Upper lobe of right lung (tissue), 1 donor: ENCODE data around the gene RFC5. TPM values are rescaled to one million over a fixed set of nuclear protein-coding genes. Genes with fewer than 3 reads are reported as not detected.

ENCODE experiments used
- ATAC-seq: fragments of 200-7000 bp; cut with Tn5 transposase; one replicate; pipeline ENCODE4 v1.9.1; 2020; ENCODE audit warnings: mild to moderate bottlenecking, moderate library complexity
- DNase-seq: peaks from one replicate; pipeline ENCODE4 v3.0.0-alpha.2; 2020
- H3K27ac ChIP-seq: fragments of 200-600 bp; one replicate; pipeline ENCODE4 v1.8.0; 2022
- H3K27me3 ChIP-seq: fragments of 200-600 bp; one replicate; pipeline ENCODE4 v1.8.0; 2022; ENCODE audit warnings: mild to moderate bottlenecking
- H3K36me3 ChIP-seq: fragments of 200-600 bp; one replicate; pipeline ENCODE4 v1.8.0; 2022
- H3K4me1 ChIP-seq: fragments of 200-600 bp; one replicate; pipeline ENCODE4 v1.8.0; 2022
- H3K4me3 ChIP-seq: fragments of 200-600 bp; one replicate; pipeline ENCODE4 v1.8.0; 2022; ENCODE audit warnings: mild to moderate bottlenecking
- H3K9me3 ChIP-seq: fragments of 200-600 bp; one replicate; pipeline ENCODE4 v1.8.0; 2022
- CTCF ChIP-seq: fragments of 200-600 bp; IDR thresholded peaks from one replicate; pipeline ENCODE4 v1.8.0; 2022; ENCODE audit warnings: antibody characterized with exemption
- intact Hi-C: fragments of 100-400 bp; cut with DNase I; formaldehyde crosslinking; loops from one replicate; pipeline ENCODE4 v1.11.0; 2022
- total RNA-seq: library from RNA; stranded (reverse); fragmentation: NEBNext Ultra II Directional; extraction: Animal tissue kit (Norgen Biotek cat#: 25700); gene quantifications from one replicate; pipeline ENCODE4 v1.2.1, GENCODE V29; 2021
- donor health status: DM: no; HTN: yes; CAD: no; lungs with severe emphysema.

Gene RFC5
- total RNA-seq, 1 donor from 2014 or later = 8.0 TPM

GRCh38 chr12:118063576-118064391, 47.3 kb downstream of the RFC5 start:
- Histone ChIP-seq H3K4me1 (peaks cover 32% of the 10 kb centered on the region), H3K9me3 (no peaks in the 10 kb centered on the region), H3K4me3 (no peak overlapping the region), H3K36me3 (no peaks in the 10 kb centered on the region), H3K27ac (peak overlapping the region; percentile 4), H3K27me3 (no peaks in the 10 kb centered on the region)
- no peak for ATAC-seq
- intact Hi-C loops = no loop called here
- DNase-seq = no peak
- no peak for TF ChIP-seq CTCF

GRCh38 chr12:118064608-118065007, 48.1 kb downstream of the RFC5 start:
- H3K36me3 ChIP-seq = no peaks in the 10 kb centered on the region
- no peaks in the 10 kb centered on the region for H3K27me3 ChIP-seq
- peak overlapping the region; percentile 49 for H3K27ac ChIP-seq
- DNase-seq (no peak), ATAC-seq (no peak)
- TF ChIP-seq CTCF = peak; percentile 20
- H3K4me3 ChIP-seq = no peak overlapping the region
- intact Hi-C loops = no loop called here
- peaks cover 25% of the 10 kb centered on the region for H3K4me1 ChIP-seq
- no peaks in the 10 kb centered on the region for H3K9me3 ChIP-seq

GRCh38 chr12:118065380-118065779, 48.9 kb downstream of the RFC5 start:
- ATAC-seq (no peak), DNase-seq (no peak)
- no peaks in the 10 kb centered on the region for H3K9me3 ChIP-seq
- H3K4me3 ChIP-seq = no peak overlapping the region
- peaks cover 20% of the 10 kb centered on the region for H3K4me1 ChIP-seq
- intact Hi-C loops = no loop called here
- peak overlapping the region; percentile 49 for H3K27ac ChIP-seq
- peaks cover under 1% of the 10 kb centered on the region for H3K36me3 ChIP-seq
- no peaks in the 10 kb centered on the region for H3K27me3 ChIP-seq
- no peak for TF ChIP-seq CTCF

- no peak for TF ChIP-seq CTCF
- H3K4me3 ChIP-seq = no peak overlapping the region
- H3K36me3 ChIP-seq = peaks cover 5% of the 10 kb centered on the region
- H3K9me3 ChIP-seq = no peaks in the 10 kb centered on the region
- ATAC-seq = no peak
- intact Hi-C loops = no loop called here
- H3K4me1 ChIP-seq = peaks cover 8% of the 10 kb centered on the region
- no peaks in the 10 kb centered on the region for H3K27me3 ChIP-seq
- DNase-seq = no peak
- H3K27ac ChIP-seq = no peak overlapping the region
Measured at GRCh38 chr12:118068445-118068844, 51.9 kb downstream of the RFC5 start.

GRCh38 chr12:118070650-118071049, 54.1 kb downstream of the RFC5 start:
- no peak for TF ChIP-seq CTCF

More at GRCh38 chr12:118070650-118071049, 54.1 kb downstream of the RFC5 start:
- ATAC-seq = no peak
- Histone ChIP-seq H3K4me3 (no peak overlapping the region), H3K4me1 (no peaks in the 10 kb centered on the region), H3K27ac (no peak overlapping the region), H3K27me3 (no peaks in the 10 kb centered on the region), H3K36me3 (peaks cover 5% of the 10 kb centered on the region), H3K9me3 (no peaks in the 10 kb centered on the region)
- intact Hi-C loops = no loop called here
- no peak for DNase-seq
